T47D (cell line): Measurements from ENCODE around the gene SMC6.

Experiments used
- DNase-seq, 2 experiments: peaks; one replicate each; pipeline versions ENCODE4 v3.0.0 to v3.0.0-alpha.2; 2011 to 2012; ENCODE audit warnings: low read depth in 1 of 2, low spot score in 1 of 2
- JUND ChIP-seq: IDR thresholded peaks from 2 replicates; pipeline ENCODE4 v1.6.1; 2012; ENCODE audit warnings: low read depth
- in situ Hi-C: cut with HindIII; loops from 2 replicates; pipeline ENCODE4 v1.10.0; 2016; ENCODE audit warnings: low sequenced_read_pairs, low pct_unique_long_range_greater_than_20kb

The SMC6 gene

DNA sequence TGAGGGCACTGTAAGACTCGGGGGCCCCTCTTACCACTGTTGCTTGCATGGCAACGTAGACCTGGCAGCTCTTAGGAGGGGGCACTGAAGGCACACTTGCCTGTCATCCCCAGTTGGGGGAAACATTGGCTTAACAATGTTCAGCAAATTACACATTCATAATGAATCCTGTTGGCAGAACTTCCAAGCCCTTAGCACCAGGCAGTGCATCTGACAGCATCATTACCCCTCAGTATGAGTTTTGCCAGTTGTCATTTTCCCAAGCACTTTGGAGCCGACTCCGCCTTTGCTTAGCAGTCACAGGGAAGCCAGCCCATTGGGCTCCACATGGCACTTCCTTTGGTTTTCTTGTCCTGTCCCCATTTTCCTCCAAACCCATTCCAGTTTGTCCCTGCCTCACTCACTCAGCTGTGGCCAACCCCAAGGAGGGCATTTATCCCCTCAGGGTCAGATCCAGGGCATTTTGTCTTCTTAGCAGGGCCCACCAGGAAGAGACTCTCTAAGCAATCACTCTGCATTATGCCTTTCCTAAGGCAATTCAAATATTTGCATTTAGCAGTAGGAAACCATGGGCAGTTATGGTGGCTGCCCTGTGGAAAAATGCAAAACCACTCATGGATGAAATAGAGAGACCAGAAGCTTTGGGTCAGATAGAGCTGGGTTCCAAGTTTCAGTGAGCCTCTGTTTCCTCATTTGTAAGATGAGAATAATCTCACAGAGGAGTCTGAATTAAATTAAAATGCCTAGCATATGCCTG is 139.3 kb downstream of the SMC6 start:
- in situ Hi-C loops: no loop called here
- DNase-seq: no peak
- TF ChIP-seq JUND: no peak
